Caco-2 (cell line): ENCODE data around the gene ABRACL. TPM values are rescaled to one million over a fixed set of nuclear protein-coding genes. Genes with fewer than 3 reads are reported as not detected.

Experiments used
- BruUV-seq: library from RNA; stranded (reverse); fragments of 400-500 nt; replicated peaks from 2 replicates; lab custom pipeline; 2021; lab: Mats Ljungman, UMichigan
- CTCF ChIA-PET: fragments of 300-600 bp; sonication (Branson Sonifier 250); formaldehyde crosslinking; loops from one replicate; lab custom pipeline; 2022; ENCODE audit warnings: antibody characterized with exemption; lab: Charles Lee
- POLR2A ChIA-PET: fragments of 300-600 bp; sonication (Branson Sonifier 250); formaldehyde crosslinking; loops from one replicate; lab custom pipeline; 2022; ENCODE audit warnings: antibody characterized with exemption; lab: Charles Lee
- DNase-seq, 2 experiments: peaks; one replicate each; pipeline versions ENCODE4 v3.0.0 to v3.0.0-alpha.2; 2020 to 2022
- H3K27me3 ChIP-seq: replicated peaks from 2 replicates; pipeline ENCODE4 v1.6.0; 2011; ENCODE audit warnings: low read length; ENCODE audit not compliant: control insufficient read depth, insufficient read depth
- H3K36me3 ChIP-seq: 2 replicates; pipeline ENCODE4 v1.5.1; 2011; ENCODE audit warnings: low read length; ENCODE audit not compliant: control insufficient read depth, insufficient read depth
- H3K4me1 ChIP-seq: fragments of 250-450 bp; sonication (Bioruptor Pico); 2 replicates; pipeline ENCODE4 v1.5.1; 2020; ENCODE audit warnings: mild to moderate bottlenecking
- H3K4me3 ChIP-seq: 2 replicates; pipeline ENCODE4 v1.5.1; 2011; ENCODE audit warnings: low read depth, mild to moderate bottlenecking, control low read depth, low read length
- H3K9me3 ChIP-seq: fragments of 250-450 bp; sonication (Bioruptor Pico); 2 replicates; pipeline ENCODE4 v1.5.1; 2020; ENCODE audit warnings: mild to moderate bottlenecking, moderate library complexity
- H3K27ac Mint-ChIP-seq: one replicate; pipeline ENCODE4 v1.8.0; 2022; ENCODE audit warnings: mixed read lengths; ENCODE audit not compliant: unreplicated experiment
- H3K27me3 Mint-ChIP-seq: one replicate; pipeline ENCODE4 v1.8.0; 2022; ENCODE audit warnings: mixed read lengths; ENCODE audit not compliant: insufficient read depth, unreplicated experiment
- H3K36me3 Mint-ChIP-seq: one replicate; pipeline ENCODE4 v1.8.0; 2022; ENCODE audit warnings: mild to moderate bottlenecking, mixed read lengths; ENCODE audit not compliant: insufficient read depth, unreplicated experiment
- H3K4me1 Mint-ChIP-seq: one replicate; pipeline ENCODE4 v1.8.0; 2022; ENCODE audit warnings: low read depth, mixed read lengths; ENCODE audit not compliant: unreplicated experiment
- H3K4me3 Mint-ChIP-seq: one replicate; pipeline ENCODE4 v1.8.0; 2022; ENCODE audit warnings: mild to moderate bottlenecking, moderate library complexity, mixed read lengths; ENCODE audit not compliant: unreplicated experiment
- H3K9me3 Mint-ChIP-seq: one replicate; pipeline ENCODE4 v1.8.0; 2022; ENCODE audit warnings: mixed read lengths; ENCODE audit not compliant: unreplicated experiment
- CTCF ChIP-seq, 2 experiments: fragments of 200-600 bp in 1 of 2; IDR thresholded peaks; 1 replicate in 1 of 2; 2 replicates in 1 of 2; pipeline versions ENCODE4 v1.5.1 to v1.8.0; 2011 to 2022; ENCODE audit warnings: antibody characterized with exemption in 1 of 2, control low read depth in 1 of 2, inconsistent platforms in 1 of 2, low read depth in 1 of 2, low read length in 1 of 2, mild to moderate bottlenecking in 1 of 2, moderate library complexity in 1 of 2; ENCODE audit not compliant: insufficient read depth in 1 of 2, severe bottlenecking in 1 of 2, unreplicated experiment in 1 of 2
- intact Hi-C: fragments of 100-400 bp; cut with micrococcal nuclease; formaldehyde crosslinking; loops from one replicate; pipeline ENCODE4 v1.10.0; 2022; ENCODE audit not compliant: unreplicated experiment
- total RNA-seq: library from RNA; stranded (reverse); gene quantifications from 2 replicates; pipeline ENCODE4 v1.2.3, GENCODE V29; 2022

Gene ABRACL
- total RNA-seq, 1 experiment from 2014 or later = 90.3 TPM

- no peaks in the 10 kb centered on the region for H3K27me3 ChIP-seq
- ChIA-PET POLR2A (no interaction called here), CTCF (no interaction called here)
- no peak overlapping the region for H3K4me3 ChIP-seq
- H3K36me3 ChIP-seq = no peaks in the 10 kb centered on the region
- Mint-ChIP-seq H3K27ac (no peak overlapping the region), H3K36me3 (no peaks in the 10 kb centered on the region), H3K4me3 (no peak overlapping the region), H3K4me1 (peaks cover 25% of the 10 kb centered on the region), H3K9me3 (no peaks in the 10 kb centered on the region), H3K27me3 (no peaks in the 10 kb centered on the region)
- TF ChIP-seq CTCF (IDR thresholded peaks at IDR 0.05; ENCODE audit: insufficient read depth in 1 of 2, low read depth in 1 of 2, low read length in 1 of 2, severe bottlenecking in 1 of 2, unreplicated experiment in 1 of 2) = no peak
- peaks cover 21% of the 10 kb centered on the region for H3K4me1 ChIP-seq
- no peaks in the 10 kb centered on the region for H3K9me3 ChIP-seq
- DNase-seq = no peak
- BruUV-seq = no TSS peak
- intact Hi-C loops = no loop called here
These were observed 48.5 kb upstream of the ABRACL start for GRCh38 chr6:138979813-138980668.

GRCh38 chr6:138981416-138981815 lies 47.1 kb upstream of the ABRACL start:
- no peaks in the 10 kb centered on the region for H3K36me3 ChIP-seq
- ChIA-PET POLR2A (no interaction called here), CTCF (interaction anchor here (1.0 kb wide), 1 partner anchor 25 kb away, joined by 3 read pairs; no protein-coding TSS in a partner anchor)
- H3K4me1 ChIP-seq = peaks cover 34% of the 10 kb centered on the region
- no peak overlapping the region for H3K4me3 ChIP-seq
- H3K4me1 Mint-ChIP-seq = peaks cover 25% of the 10 kb centered on the region
- DNase-seq = no peak
- no peaks in the 10 kb centered on the region for H3K9me3 ChIP-seq
- H3K27me3 ChIP-seq = no peaks in the 10 kb centered on the region
- BruUV-seq = no TSS peak
- no peaks in the 10 kb centered on the region for H3K27me3 Mint-ChIP-seq
- H3K9me3 Mint-ChIP-seq = no peaks in the 10 kb centered on the region
- H3K36me3 Mint-ChIP-seq = no peaks in the 10 kb centered on the region
- no peak for TF ChIP-seq CTCF (IDR thresholded peaks at IDR 0.05; ENCODE audit: insufficient read depth in 1 of 2, low read depth in 1 of 2, low read length in 1 of 2, severe bottlenecking in 1 of 2, unreplicated experiment in 1 of 2)
- H3K27ac Mint-ChIP-seq = no peak overlapping the region
- intact Hi-C loops = no loop called here
- no peak overlapping the region for H3K4me3 Mint-ChIP-seq

GRCh38 chr6:138986578-138986977 lies 42.0 kb upstream of the ABRACL start:
- Histone ChIP-seq H3K4me3 (peak overlapping the region; percentile 94), H3K9me3 (no peaks in the 10 kb centered on the region), H3K27me3 (no peaks in the 10 kb centered on the region), H3K4me1 (peaks cover 33% of the 10 kb centered on the region), H3K36me3 (no peaks in the 10 kb centered on the region)
- ChIA-PET POLR2A (interaction anchor here (0.6 kb wide), 1 partner anchor 41 kb away, joined by 3 read pairs; no protein-coding TSS in a partner anchor), CTCF (no interaction called here)
- DNase-seq = no peak
- intact Hi-C loops = no loop called here
- Mint-ChIP-seq H3K4me1 (peaks cover 10% of the 10 kb centered on the region), H3K27me3 (no peaks in the 10 kb centered on the region), H3K27ac (peak overlapping the region; percentile 91), H3K36me3 (no peaks in the 10 kb centered on the region), H3K9me3 (no peaks in the 10 kb centered on the region), H3K4me3 (peak overlapping the region; percentile 90)
- BruUV-seq = no TSS peak
- TF ChIP-seq CTCF (IDR thresholded peaks at IDR 0.05; ENCODE audit: insufficient read depth in 1 of 2, low read depth in 1 of 2, low read length in 1 of 2, severe bottlenecking in 1 of 2, unreplicated experiment in 1 of 2) = no peak
